ENCODE data around the gene TRPM3.

The TRPM3 gene

GRCh38 chr9:70625078-70625477, 496.3 kb downstream of the TRPM3 start:
- Histone ChIP-seq H3K9ac (no peak overlapping the region), H2AFZ (ENCODE audit: low read depth) (no peak overlapping the region), H3K4me1 (ENCODE audit: low read depth, poor library complexity, severe bottlenecking) (no peaks in the 10 kb centered on the region), H3K79me2 (ENCODE audit: insufficient read depth, low read depth) (no peaks in the 10 kb centered on the region), H3K27me3 (ENCODE audit: insufficient read depth, low read depth) (no peaks in the 10 kb centered on the region), H4K20me1 (ENCODE audit: insufficient read depth) (no peaks in the 10 kb centered on the region), H3K36me3 (ENCODE audit: insufficient read depth) (no peaks in the 10 kb centered on the region), H3K4me3 (IDR thresholded peaks at IDR 0.05; ENCODE audit: insufficient read depth, low read depth, low read length) (no peak overlapping the region), H3K4me2 (no peak overlapping the region), H3K27ac (no peak overlapping the region)
- no peak for TF ChIP-seq CTCF (conservative IDR thresholded peaks at IDR 0.05; ENCODE audit: low read depth, low read length)

GRCh38 chr9:70618784-70619183, 502.6 kb downstream of the TRPM3 start:
- no peaks in the 10 kb centered on the region for H3K36me3 ChIP-seq (ENCODE audit: insufficient read depth)
- H3K27me3 ChIP-seq (ENCODE audit: insufficient read depth, low read depth), result no peaks in the 10 kb centered on the region
- no peak overlapping the region for H3K27ac ChIP-seq
- H2AFZ ChIP-seq (ENCODE audit: low read depth), result no peak overlapping the region
- no peak overlapping the region for H3K4me2 ChIP-seq
- no peaks in the 10 kb centered on the region for H4K20me1 ChIP-seq (ENCODE audit: insufficient read depth)
- no peak overlapping the region for H3K9ac ChIP-seq
- H3K4me3 ChIP-seq (IDR thresholded peaks at IDR 0.05; ENCODE audit: insufficient read depth, low read depth, low read length), result no peak overlapping the region
- H3K4me1 ChIP-seq (ENCODE audit: low read depth, poor library complexity, severe bottlenecking), result no peaks in the 10 kb centered on the region
- no peaks in the 10 kb centered on the region for H3K79me2 ChIP-seq (ENCODE audit: insufficient read depth, low read depth)
- no peak for TF ChIP-seq CTCF (conservative IDR thresholded peaks at IDR 0.05; ENCODE audit: low read depth, low read length)

- H3K4me2 ChIP-seq, result no peak overlapping the region
- H3K27me3 ChIP-seq (ENCODE audit: insufficient read depth, low read depth), result no peaks in the 10 kb centered on the region
These were observed 504.2 kb downstream of the TRPM3 start for GRCh38 chr9:70617033-70617828.

GRCh38 chr9:70616228-70616990, 505.0 kb downstream of the TRPM3 start:
- H3K4me2 ChIP-seq, result no peak overlapping the region
- H4K20me1 ChIP-seq (ENCODE audit: insufficient read depth), result no peaks in the 10 kb centered on the region
- no peaks in the 10 kb centered on the region for H3K36me3 ChIP-seq (ENCODE audit: insufficient read depth)
- no peak overlapping the region for H3K27ac ChIP-seq
- H3K4me3 ChIP-seq (IDR thresholded peaks at IDR 0.05; ENCODE audit: insufficient read depth, low read depth, low read length), result no peak overlapping the region
- H3K27me3 ChIP-seq (ENCODE audit: insufficient read depth, low read depth), result no peaks in the 10 kb centered on the region
- TF ChIP-seq CTCF (conservative IDR thresholded peaks at IDR 0.05; ENCODE audit: low read depth, low read length), result no peak
- no peaks in the 10 kb centered on the region for H3K4me1 ChIP-seq (ENCODE audit: low read depth, poor library complexity, severe bottlenecking)
- no peak overlapping the region for H3K9ac ChIP-seq
- H2AFZ ChIP-seq (ENCODE audit: low read depth), result no peak overlapping the region
- no peaks in the 10 kb centered on the region for H3K79me2 ChIP-seq (ENCODE audit: insufficient read depth, low read depth)

More at GRCh38 chr9:70617033-70617828, 504.2 kb downstream of the TRPM3 start:
- Histone ChIP-seq H3K79me2 (ENCODE audit: insufficient read depth, low read depth) (no peaks in the 10 kb centered on the region), H3K4me1 (ENCODE audit: low read depth, poor library complexity, severe bottlenecking) (no peaks in the 10 kb centered on the region), H3K4me3 (IDR thresholded peaks at IDR 0.05; ENCODE audit: insufficient read depth, low read depth, low read length) (no peak overlapping the region), H3K36me3 (ENCODE audit: insufficient read depth) (no peaks in the 10 kb centered on the region), H3K27ac (no peak overlapping the region), H4K20me1 (ENCODE audit: insufficient read depth) (no peaks in the 10 kb centered on the region), H3K9ac (no peak overlapping the region), H2AFZ (ENCODE audit: low read depth) (no peak overlapping the region)
- no peak for TF ChIP-seq CTCF (conservative IDR thresholded peaks at IDR 0.05; ENCODE audit: low read depth, low read length)

Data from KMS-11 (cell line).